ENCODE measurements around the gene IGF1.

Gene IGF1

GRCh38 chr12:102480406-102480805 is at the start of gene IGF1:
Gene IGF1, minus strand, starts transcription at chr12:102480563. Its CDS starts 182 bp downstream, at chr12:102480381.
- Histone ChIP-seq H3K27me3 (ENCODE audit: control insufficient read depth, insufficient read depth, low read length) (no peaks in the 10 kb centered on the region), H3K9me3 (ENCODE audit: control insufficient read depth, insufficient read depth, low read length) (no peaks in the 10 kb centered on the region), H3K4me1 (ENCODE audit: control insufficient read depth, insufficient read depth, low read length) (peaks cover 11% of the 10 kb centered on the region), H3K4me3 (ENCODE audit: low read depth, low read length) (no peak within 1 kb of the TSS), H3K9ac (ENCODE audit: low read depth, low read length) (no peak within 1 kb of the TSS), H3K36me3 (ENCODE audit: control insufficient read depth, insufficient read depth, low read length) (no peaks in the 10 kb centered on the region)

- H3K4me3 ChIP-seq (ENCODE audit: low read depth, low read length) = no peak overlapping the region
- H3K27me3 ChIP-seq (ENCODE audit: control insufficient read depth, insufficient read depth, low read length) = no peaks in the 10 kb centered on the region
- no peak overlapping the region for H3K9ac ChIP-seq (ENCODE audit: low read depth, low read length)
- no peaks in the 10 kb centered on the region for H3K9me3 ChIP-seq (ENCODE audit: control insufficient read depth, insufficient read depth, low read length)
- no peaks in the 10 kb centered on the region for H3K4me1 ChIP-seq (ENCODE audit: control insufficient read depth, insufficient read depth, low read length)
- H3K36me3 ChIP-seq (ENCODE audit: control insufficient read depth, insufficient read depth, low read length) = no peaks in the 10 kb centered on the region
Observed at GRCh38 chr12:102528111-102528510, 47.7 kb upstream of the IGF1 start.

GRCh38 chr12:102527171-102527720 is 46.9 kb upstream of the IGF1 start:
- no peaks in the 10 kb centered on the region for H3K4me1 ChIP-seq (ENCODE audit: control insufficient read depth, insufficient read depth, low read length)
- H3K36me3 ChIP-seq (ENCODE audit: control insufficient read depth, insufficient read depth, low read length) = no peaks in the 10 kb centered on the region
- H3K9me3 ChIP-seq (ENCODE audit: control insufficient read depth, insufficient read depth, low read length) = no peaks in the 10 kb centered on the region
- H3K4me3 ChIP-seq (ENCODE audit: low read depth, low read length) = no peak overlapping the region
- H3K27me3 ChIP-seq (ENCODE audit: control insufficient read depth, insufficient read depth, low read length) = no peaks in the 10 kb centered on the region
- no peak overlapping the region for H3K9ac ChIP-seq (ENCODE audit: low read depth, low read length)

GRCh38 chr12:102526656-102527055 is 46.3 kb upstream of the IGF1 start:
- Histone ChIP-seq H3K9ac (ENCODE audit: low read depth, low read length) (no peak overlapping the region), H3K4me1 (ENCODE audit: control insufficient read depth, insufficient read depth, low read length) (no peaks in the 10 kb centered on the region), H3K4me3 (ENCODE audit: low read depth, low read length) (no peak overlapping the region), H3K9me3 (ENCODE audit: control insufficient read depth, insufficient read depth, low read length) (no peaks in the 10 kb centered on the region), H3K36me3 (ENCODE audit: control insufficient read depth, insufficient read depth, low read length) (no peaks in the 10 kb centered on the region), H3K27me3 (ENCODE audit: control insufficient read depth, insufficient read depth, low read length) (no peaks in the 10 kb centered on the region)

GRCh38 chr12:102522768-102523167 is 42.4 kb upstream of the IGF1 start:
- no peaks in the 10 kb centered on the region for H3K27me3 ChIP-seq (ENCODE audit: control insufficient read depth, insufficient read depth, low read length)

GRCh38 chr12:102521662-102522277 is 41.4 kb upstream of the IGF1 start:
- H3K4me3 ChIP-seq (ENCODE audit: low read depth, low read length) = no peak overlapping the region
- H3K9ac ChIP-seq (ENCODE audit: low read depth, low read length) = no peak overlapping the region
- H3K36me3 ChIP-seq (ENCODE audit: control insufficient read depth, insufficient read depth, low read length) = no peaks in the 10 kb centered on the region
- H3K9me3 ChIP-seq (ENCODE audit: control insufficient read depth, insufficient read depth, low read length) = no peaks in the 10 kb centered on the region
- no peaks in the 10 kb centered on the region for H3K27me3 ChIP-seq (ENCODE audit: control insufficient read depth, insufficient read depth, low read length)
- no peaks in the 10 kb centered on the region for H3K4me1 ChIP-seq (ENCODE audit: control insufficient read depth, insufficient read depth, low read length)

More at GRCh38 chr12:102522768-102523167, 42.4 kb upstream of the IGF1 start:
- no peak overlapping the region for H3K4me3 ChIP-seq (ENCODE audit: low read depth, low read length)
- no peaks in the 10 kb centered on the region for H3K9me3 ChIP-seq (ENCODE audit: control insufficient read depth, insufficient read depth, low read length)
- no peaks in the 10 kb centered on the region for H3K4me1 ChIP-seq (ENCODE audit: control insufficient read depth, insufficient read depth, low read length)
- no peak overlapping the region for H3K9ac ChIP-seq (ENCODE audit: low read depth, low read length)
- no peaks in the 10 kb centered on the region for H3K36me3 ChIP-seq (ENCODE audit: control insufficient read depth, insufficient read depth, low read length)

GRCh38 chr12:102518871-102519270 is 38.5 kb upstream of the IGF1 start:
- H3K9ac ChIP-seq (ENCODE audit: low read depth, low read length) = no peak overlapping the region

GRCh38 chr12:102514696-102515095 is 34.3 kb upstream of the IGF1 start:
- Histone ChIP-seq H3K9ac (ENCODE audit: low read depth, low read length) (no peak overlapping the region), H3K27me3 (ENCODE audit: control insufficient read depth, insufficient read depth, low read length) (no peaks in the 10 kb centered on the region), H3K4me3 (ENCODE audit: low read depth, low read length) (no peak overlapping the region), H3K4me1 (ENCODE audit: control insufficient read depth, insufficient read depth, low read length) (peaks cover 4% of the 10 kb centered on the region), H3K9me3 (ENCODE audit: control insufficient read depth, insufficient read depth, low read length) (no peaks in the 10 kb centered on the region), H3K36me3 (ENCODE audit: control insufficient read depth, insufficient read depth, low read length) (no peaks in the 10 kb centered on the region)

More at GRCh38 chr12:102518871-102519270, 38.5 kb upstream of the IGF1 start:
- H3K36me3 ChIP-seq (ENCODE audit: control insufficient read depth, insufficient read depth, low read length) = no peaks in the 10 kb centered on the region
- no peaks in the 10 kb centered on the region for H3K4me1 ChIP-seq (ENCODE audit: control insufficient read depth, insufficient read depth, low read length)
- no peaks in the 10 kb centered on the region for H3K9me3 ChIP-seq (ENCODE audit: control insufficient read depth, insufficient read depth, low read length)
- no peaks in the 10 kb centered on the region for H3K27me3 ChIP-seq (ENCODE audit: control insufficient read depth, insufficient read depth, low read length)
- no peak overlapping the region for H3K4me3 ChIP-seq (ENCODE audit: low read depth, low read length)

- no peak overlapping the region for H3K9ac ChIP-seq (ENCODE audit: low read depth, low read length)
- H3K9me3 ChIP-seq (ENCODE audit: control insufficient read depth, insufficient read depth, low read length) = no peaks in the 10 kb centered on the region
- H3K36me3 ChIP-seq (ENCODE audit: control insufficient read depth, insufficient read depth, low read length) = no peaks in the 10 kb centered on the region
- H3K4me1 ChIP-seq (ENCODE audit: control insufficient read depth, insufficient read depth, low read length) = peaks cover 4% of the 10 kb centered on the region
- H3K4me3 ChIP-seq (ENCODE audit: low read depth, low read length) = no peak overlapping the region
- H3K27me3 ChIP-seq (ENCODE audit: control insufficient read depth, insufficient read depth, low read length) = no peaks in the 10 kb centered on the region
Observed at GRCh38 chr12:102513739-102514138, 33.4 kb upstream of the IGF1 start.

- Histone ChIP-seq H3K4me3 (ENCODE audit: low read depth, low read length) (no peak overlapping the region), H3K4me1 (ENCODE audit: control insufficient read depth, insufficient read depth, low read length) (peaks cover 4% of the 10 kb centered on the region), H3K9me3 (ENCODE audit: control insufficient read depth, insufficient read depth, low read length) (no peaks in the 10 kb centered on the region), H3K9ac (ENCODE audit: low read depth, low read length) (no peak overlapping the region), H3K36me3 (ENCODE audit: control insufficient read depth, insufficient read depth, low read length) (no peaks in the 10 kb centered on the region), H3K27me3 (ENCODE audit: control insufficient read depth, insufficient read depth, low read length) (no peaks in the 10 kb centered on the region)
Observed at GRCh38 chr12:102513272-102513671, 32.9 kb upstream of the IGF1 start.

GRCh38 chr12:102512523-102512922 is 32.2 kb upstream of the IGF1 start:
- Histone ChIP-seq H3K9me3 (ENCODE audit: control insufficient read depth, insufficient read depth, low read length) (no peaks in the 10 kb centered on the region), H3K4me1 (ENCODE audit: control insufficient read depth, insufficient read depth, low read length) (peaks cover 4% of the 10 kb centered on the region), H3K4me3 (ENCODE audit: low read depth, low read length) (no peak overlapping the region), H3K36me3 (ENCODE audit: control insufficient read depth, insufficient read depth, low read length) (no peaks in the 10 kb centered on the region), H3K27me3 (ENCODE audit: control insufficient read depth, insufficient read depth, low read length) (no peaks in the 10 kb centered on the region), H3K9ac (ENCODE audit: low read depth, low read length) (no peak overlapping the region)

GRCh38 chr12:102511575-102511974 is 31.2 kb upstream of the IGF1 start:
- H3K9me3 ChIP-seq (ENCODE audit: control insufficient read depth, insufficient read depth, low read length) = no peaks in the 10 kb centered on the region
- H3K27me3 ChIP-seq (ENCODE audit: control insufficient read depth, insufficient read depth, low read length) = no peaks in the 10 kb centered on the region
- H3K36me3 ChIP-seq (ENCODE audit: control insufficient read depth, insufficient read depth, low read length) = no peaks in the 10 kb centered on the region
- no peak overlapping the region for H3K9ac ChIP-seq (ENCODE audit: low read depth, low read length)
- H3K4me3 ChIP-seq (ENCODE audit: low read depth, low read length) = no peak overlapping the region
- peaks cover 4% of the 10 kb centered on the region for H3K4me1 ChIP-seq (ENCODE audit: control insufficient read depth, insufficient read depth, low read length)
